ENCODE results near the gene MYO3B.

GRCh38 chr2:170449034-170449433 is 271.1 kb downstream of the MYO3B start:
- TF ChIP-seq ZNF341 (tag by site-specific recombination; IDR thresholded peaks at IDR 0.05; ENCODE audit: low read depth) = no peak
- no peak for TF ChIP-seq ZNF513 (tag by site-specific recombination; IDR thresholded peaks at IDR 0.05)
- TF ChIP-seq ZNF391 (tag by site-specific recombination; IDR thresholded peaks at IDR 0.05; ENCODE audit: borderline replicate concordance, low read depth) = no peak
- no peak for TF ChIP-seq ZNF302 (tag by site-specific recombination; IDR thresholded peaks at IDR 0.05; ENCODE audit: low read depth)

All from HEK293 (cell line).